ENCODE results near the gene ACOT9. TPM values are rescaled to one million over a fixed set of nuclear protein-coding genes. Genes with fewer than 3 reads are reported as not detected.

Gene ACOT9
- total and polyA plus RNA-seq, 2 experiments from 2014 or later, result 28.5 to 34.3 TPM

DNA sequence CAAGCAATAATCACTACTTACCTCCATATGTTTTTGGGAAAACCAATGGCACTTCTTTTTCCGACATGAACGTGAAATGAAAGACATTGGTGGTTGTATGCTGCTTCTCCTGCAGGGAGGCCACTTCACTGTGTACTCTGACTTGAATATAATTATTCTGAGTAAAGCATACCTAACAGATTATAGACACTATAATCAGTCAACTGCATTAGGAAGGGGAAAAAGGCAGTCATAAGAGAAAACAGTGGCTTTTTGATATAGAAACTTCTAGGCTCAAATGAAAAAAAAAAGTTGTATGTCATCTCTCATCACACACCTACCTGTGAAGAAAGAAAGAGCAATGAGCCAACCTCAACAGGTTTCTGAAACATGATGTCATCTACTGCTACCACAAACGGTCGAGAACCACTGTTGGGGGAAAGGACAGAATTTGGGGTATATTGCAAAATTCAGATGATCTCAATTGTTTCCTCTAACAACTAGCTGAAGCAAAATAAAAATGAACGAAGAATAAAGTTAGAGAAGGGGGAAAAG is 38.3 kb downstream of the ACOT9 start (continued):
- TF ChIP-seq, protein P1, sequence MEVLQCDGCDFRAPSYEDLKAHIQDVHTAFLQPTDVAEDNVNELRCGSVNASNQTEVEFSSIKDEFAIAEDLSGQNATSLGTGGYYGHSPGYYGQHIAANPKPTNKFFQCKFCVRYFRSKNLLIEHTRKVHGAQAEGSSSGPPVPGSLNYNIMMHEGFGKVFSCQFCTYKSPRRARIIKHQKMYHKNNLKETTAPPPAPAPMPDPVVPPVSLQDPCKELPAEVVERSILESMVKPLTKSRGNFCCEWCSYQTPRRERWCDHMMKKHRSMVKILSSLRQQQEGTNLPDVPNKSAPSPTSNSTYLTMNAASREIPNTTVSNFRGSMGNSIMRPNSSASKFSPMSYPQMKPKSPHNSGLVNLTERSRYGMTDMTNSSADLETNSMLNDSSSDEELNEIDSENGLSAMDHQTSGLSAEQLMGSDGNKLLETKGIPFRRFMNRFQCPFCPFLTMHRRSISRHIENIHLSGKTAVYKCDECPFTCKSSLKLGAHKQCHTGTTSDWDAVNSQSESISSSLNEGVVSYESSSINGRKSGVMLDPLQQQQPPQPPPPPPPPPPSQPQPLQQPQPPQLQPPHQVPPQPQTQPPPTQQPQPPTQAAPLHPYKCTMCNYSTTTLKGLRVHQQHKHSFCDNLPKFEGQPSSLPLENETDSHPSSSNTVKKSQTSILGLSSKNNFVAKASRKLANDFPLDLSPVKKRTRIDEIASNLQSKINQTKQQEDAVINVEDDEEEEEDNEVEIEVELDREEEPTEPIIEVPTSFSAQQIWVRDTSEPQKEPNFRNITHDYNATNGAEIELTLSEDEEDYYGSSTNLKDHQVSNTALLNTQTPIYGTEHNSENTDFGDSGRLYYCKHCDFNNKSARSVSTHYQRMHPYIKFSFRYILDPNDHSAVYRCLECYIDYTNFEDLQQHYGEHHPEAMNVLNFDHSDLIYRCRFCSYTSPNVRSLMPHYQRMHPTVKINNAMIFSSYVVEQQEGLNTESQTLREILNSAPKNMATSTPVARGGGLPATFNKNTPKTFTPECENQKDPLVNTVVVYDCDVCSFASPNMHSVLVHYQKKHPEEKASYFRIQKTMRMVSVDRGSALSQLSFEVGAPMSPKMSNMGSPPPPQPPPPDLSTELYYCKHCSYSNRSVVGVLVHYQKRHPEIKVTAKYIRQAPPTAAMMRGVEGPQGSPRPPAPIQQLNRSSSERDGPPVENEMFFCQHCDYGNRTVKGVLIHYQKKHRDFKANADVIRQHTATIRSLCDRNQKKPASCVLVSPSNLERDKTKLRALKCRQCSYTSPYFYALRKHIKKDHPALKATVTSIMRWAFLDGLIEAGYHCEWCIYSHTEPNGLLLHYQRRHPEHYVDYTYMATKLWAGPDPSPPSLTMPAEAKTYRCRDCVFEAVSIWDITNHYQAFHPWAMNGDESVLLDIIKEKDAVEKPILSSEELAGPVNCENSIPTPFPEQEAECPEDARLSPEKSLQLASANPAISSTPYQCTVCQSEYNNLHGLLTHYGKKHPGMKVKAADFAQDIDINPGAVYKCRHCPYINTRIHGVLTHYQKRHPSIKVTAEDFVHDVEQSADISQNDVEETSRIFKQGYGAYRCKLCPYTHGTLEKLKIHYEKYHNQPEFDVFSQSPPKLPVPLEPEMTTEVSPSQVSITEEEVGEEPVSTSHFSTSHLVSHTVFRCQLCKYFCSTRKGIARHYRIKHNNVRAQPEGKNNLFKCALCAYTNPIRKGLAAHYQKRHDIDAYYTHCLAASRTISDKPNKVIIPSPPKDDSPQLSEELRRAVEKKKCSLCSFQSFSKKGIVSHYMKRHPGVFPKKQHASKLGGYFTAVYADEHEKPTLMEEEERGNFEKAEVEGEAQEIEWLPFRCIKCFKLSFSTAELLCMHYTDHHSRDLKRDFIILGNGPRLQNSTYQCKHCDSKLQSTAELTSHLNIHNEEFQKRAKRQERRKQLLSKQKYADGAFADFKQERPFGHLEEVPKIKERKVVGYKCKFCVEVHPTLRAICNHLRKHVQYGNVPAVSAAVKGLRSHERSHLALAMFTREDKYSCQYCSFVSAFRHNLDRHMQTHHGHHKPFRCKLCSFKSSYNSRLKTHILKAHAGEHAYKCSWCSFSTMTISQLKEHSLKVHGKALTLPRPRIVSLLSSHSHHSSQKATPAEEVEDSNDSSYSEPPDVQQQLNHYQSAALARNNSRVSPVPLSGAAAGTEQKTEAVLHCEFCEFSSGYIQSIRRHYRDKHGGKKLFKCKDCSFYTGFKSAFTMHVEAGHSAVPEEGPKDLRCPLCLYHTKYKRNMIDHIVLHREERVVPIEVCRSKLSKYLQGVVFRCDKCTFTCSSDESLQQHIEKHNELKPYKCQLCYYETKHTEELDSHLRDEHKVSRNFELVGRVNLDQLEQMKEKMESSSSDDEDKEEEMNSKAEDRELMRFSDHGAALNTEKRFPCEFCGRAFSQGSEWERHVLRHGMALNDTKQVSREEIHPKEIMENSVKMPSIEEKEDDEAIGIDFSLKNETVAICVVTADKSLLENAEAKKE (CRISPR knock-in tag; IDR thresholded peaks at IDR 0.05), result no peak
- no peak for TF ChIP-seq JUNB (IDR thresholded peaks at IDR 0.05; ENCODE audit: unreplicated experiment)
- TF ChIP-seq EZH2phosphoT487 (IDR thresholded peaks at IDR 0.05; ENCODE audit: unreplicated experiment), result no peak
- TF ChIP-seq, protein P2, sequence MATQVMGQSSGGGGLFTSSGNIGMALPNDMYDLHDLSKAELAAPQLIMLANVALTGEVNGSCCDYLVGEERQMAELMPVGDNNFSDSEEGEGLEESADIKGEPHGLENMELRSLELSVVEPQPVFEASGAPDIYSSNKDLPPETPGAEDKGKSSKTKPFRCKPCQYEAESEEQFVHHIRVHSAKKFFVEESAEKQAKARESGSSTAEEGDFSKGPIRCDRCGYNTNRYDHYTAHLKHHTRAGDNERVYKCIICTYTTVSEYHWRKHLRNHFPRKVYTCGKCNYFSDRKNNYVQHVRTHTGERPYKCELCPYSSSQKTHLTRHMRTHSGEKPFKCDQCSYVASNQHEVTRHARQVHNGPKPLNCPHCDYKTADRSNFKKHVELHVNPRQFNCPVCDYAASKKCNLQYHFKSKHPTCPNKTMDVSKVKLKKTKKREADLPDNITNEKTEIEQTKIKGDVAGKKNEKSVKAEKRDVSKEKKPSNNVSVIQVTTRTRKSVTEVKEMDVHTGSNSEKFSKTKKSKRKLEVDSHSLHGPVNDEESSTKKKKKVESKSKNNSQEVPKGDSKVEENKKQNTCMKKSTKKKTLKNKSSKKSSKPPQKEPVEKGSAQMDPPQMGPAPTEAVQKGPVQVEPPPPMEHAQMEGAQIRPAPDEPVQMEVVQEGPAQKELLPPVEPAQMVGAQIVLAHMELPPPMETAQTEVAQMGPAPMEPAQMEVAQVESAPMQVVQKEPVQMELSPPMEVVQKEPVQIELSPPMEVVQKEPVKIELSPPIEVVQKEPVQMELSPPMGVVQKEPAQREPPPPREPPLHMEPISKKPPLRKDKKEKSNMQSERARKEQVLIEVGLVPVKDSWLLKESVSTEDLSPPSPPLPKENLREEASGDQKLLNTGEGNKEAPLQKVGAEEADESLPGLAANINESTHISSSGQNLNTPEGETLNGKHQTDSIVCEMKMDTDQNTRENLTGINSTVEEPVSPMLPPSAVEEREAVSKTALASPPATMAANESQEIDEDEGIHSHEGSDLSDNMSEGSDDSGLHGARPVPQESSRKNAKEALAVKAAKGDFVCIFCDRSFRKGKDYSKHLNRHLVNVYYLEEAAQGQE (IDR thresholded peaks at IDR 0.05; ENCODE audit: unreplicated experiment), result no peak
- TF ChIP-seq STAT1 (IDR thresholded peaks at IDR 0.05; ENCODE audit: unreplicated experiment), result no peak
- no peak for TF ChIP-seq ZNF114 (CRISPR knock-in tag; IDR thresholded peaks at IDR 0.05)
- TF ChIP-seq, protein P3, sequence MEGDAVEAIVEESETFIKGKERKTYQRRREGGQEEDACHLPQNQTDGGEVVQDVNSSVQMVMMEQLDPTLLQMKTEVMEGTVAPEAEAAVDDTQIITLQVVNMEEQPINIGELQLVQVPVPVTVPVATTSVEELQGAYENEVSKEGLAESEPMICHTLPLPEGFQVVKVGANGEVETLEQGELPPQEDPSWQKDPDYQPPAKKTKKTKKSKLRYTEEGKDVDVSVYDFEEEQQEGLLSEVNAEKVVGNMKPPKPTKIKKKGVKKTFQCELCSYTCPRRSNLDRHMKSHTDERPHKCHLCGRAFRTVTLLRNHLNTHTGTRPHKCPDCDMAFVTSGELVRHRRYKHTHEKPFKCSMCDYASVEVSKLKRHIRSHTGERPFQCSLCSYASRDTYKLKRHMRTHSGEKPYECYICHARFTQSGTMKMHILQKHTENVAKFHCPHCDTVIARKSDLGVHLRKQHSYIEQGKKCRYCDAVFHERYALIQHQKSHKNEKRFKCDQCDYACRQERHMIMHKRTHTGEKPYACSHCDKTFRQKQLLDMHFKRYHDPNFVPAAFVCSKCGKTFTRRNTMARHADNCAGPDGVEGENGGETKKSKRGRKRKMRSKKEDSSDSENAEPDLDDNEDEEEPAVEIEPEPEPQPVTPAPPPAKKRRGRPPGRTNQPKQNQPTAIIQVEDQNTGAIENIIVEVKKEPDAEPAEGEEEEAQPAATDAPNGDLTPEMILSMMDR (conservative IDR thresholded peaks at IDR 0.05; ENCODE audit: low read depth in 2 of 2), result no peak
- no peak for TF ChIP-seq NANOG (IDR thresholded peaks at IDR 0.05; ENCODE audit: borderline replicate concordance)
